Fibroblast of villous mesenchyme (primary cell): Measurements from ENCODE around the gene TMEM121. TPM values are rescaled to one million over a fixed set of nuclear protein-coding genes. Genes with fewer than 3 reads are reported as not detected.

Experiments
- DNase-seq: peaks from one replicate; pipeline ENCODE4 v3.0.0-alpha.2; 2010; ENCODE audit warnings: low read depth
- H3K4me3 ChIP-seq: 2 replicates; pipeline ENCODE4 v1.5.1; 2011; ENCODE audit warnings: low read depth, mild to moderate bottlenecking, low read length
- CTCF ChIP-seq: IDR thresholded peaks from 2 replicates; pipeline ENCODE4 v1.5.1; 2012; ENCODE audit warnings: low read depth, mild to moderate bottlenecking, low read length; ENCODE audit not compliant: insufficient read depth
- total RNA-seq: library from RNA; depleted of rRNA; stranded (reverse); fragments of >200 nt; gene quantifications from 2 replicates; pipeline ENCODE4 v1.2.3, GENCODE V29; 2012

TMEM121 gene
- total RNA-seq, 1 donor, result 5.2 TPM

GRCh38 chr14:105480199-105480746 is 46.1 kb upstream of the TMEM121 start:
- no peak for TF ChIP-seq CTCF
- no peak overlapping the region for H3K4me3 ChIP-seq
- DNase-seq, result no peak

- peak; percentile 98 for TF ChIP-seq CTCF
- H3K4me3 ChIP-seq, result peak overlapping the region; percentile 60
- DNase-seq, result peak; percentile 87
Observed at GRCh38 chr14:105480807-105481801, 45.3 kb upstream of the TMEM121 start.

GRCh38 chr14:105481886-105482457 is 44.4 kb upstream of the TMEM121 start:
- peak; percentile 98 for DNase-seq
- peak overlapping the region; percentile 60 for H3K4me3 ChIP-seq
- no peak for TF ChIP-seq CTCF

- TF ChIP-seq CTCF, result no peak
- no peak for DNase-seq
- no peak overlapping the region for H3K4me3 ChIP-seq
Observed at GRCh38 chr14:105482486-105483110, 43.8 kb upstream of the TMEM121 start.

GRCh38 chr14:105483300-105484068 is 42.9 kb upstream of the TMEM121 start:
- H3K4me3 ChIP-seq, result no peak overlapping the region
- TF ChIP-seq CTCF, result no peak

More at GRCh38 chr14:105483300-105484068, 42.9 kb upstream of the TMEM121 start:
- no peak for DNase-seq
